Gastrocnemius medialis (tissue), 4 donors: ENCODE data around the gene PFDN1. TPM values are rescaled to one million over a fixed set of nuclear protein-coding genes. Genes with fewer than 3 reads are reported as not detected.

Experiments
- ATAC-seq, 2 donors: fragments of 150-250 bp; one replicate each; pipeline ENCODE4 v1.9.1; 2016
- DNase-seq, 2 donors: peaks; one replicate each; pipeline ENCODE4 v3.0.0-alpha.2; 2019
- H3K27ac ChIP-seq, 4 donors: fragments of 200-600 bp; sonication (generic); 1 replicate in 1 of 4; 2 replicates in 3 of 4; pipeline ENCODE4 v1.5.1; 2016 to 2018; ENCODE audit warnings: mild to moderate bottlenecking in 2 of 4, moderate library complexity in 1 of 4
- H3K27me3 ChIP-seq, 3 donors: fragments of 200-600 bp; sonication (generic) in 2 of 3; 1 replicate in 1 of 3; 2 replicates in 2 of 3; pipeline versions ENCODE4 v1.5.1 to v1.6.0; 2016 to 2019; ENCODE audit warnings: mild to moderate bottlenecking in 1 of 3, moderate library complexity in 1 of 3
- H3K36me3 ChIP-seq, 2 donors: fragments of 200-600 bp; sonication (generic) in 1 of 2; one replicate each; pipeline ENCODE4 v1.5.1; 2017 to 2018
- H3K4me1 ChIP-seq, 2 donors: fragments of 200-600 bp; sonication (generic) in 1 of 2; one replicate each; pipeline ENCODE4 v1.5.1; 2016 to 2017; ENCODE audit warnings: mild to moderate bottlenecking in 2 of 2
- H3K4me3 ChIP-seq, 4 donors: fragments of 200-600 bp; sonication (generic) in 3 of 4; 1 replicate in 1 of 4; 2 replicates in 3 of 4; pipeline ENCODE4 v1.5.1; 2016 to 2019; ENCODE audit warnings: mild to moderate bottlenecking in 2 of 4
- H3K9me3 ChIP-seq, 3 donors: fragments of 200-600 bp; sonication (generic) in 2 of 3; 1 replicate in 1 of 3; 2 replicates in 2 of 3; pipeline ENCODE4 v1.5.1; 2016 to 2019
- CTCF ChIP-seq, 5 experiments: fragments of 450-650 bp in 3 of 5; fragments of 200-600 bp in 2 of 5; sonication (generic) in 2 of 5; IDR thresholded peaks in 4 of 5; conservative IDR thresholded peaks in 1 of 5; 1 replicate in 4 of 5; 2 replicates in 1 of 5; pipeline ENCODE4 v1.5.1; 2016 to 2019; ENCODE audit warnings: antibody characterized with exemption in 5 of 5, mild to moderate bottlenecking in 3 of 5, moderate library complexity in 3 of 5
- POLR2A ChIP-seq, 2 donors: fragments of 450-650 bp; IDR thresholded peaks; one replicate each; pipeline ENCODE4 v1.6.1; 2017; ENCODE audit warnings: antibody characterized with exemption in 2 of 2, mild to moderate bottlenecking in 2 of 2, moderate library complexity in 2 of 2
- in situ Hi-C, 4 donors: fragments of 200-750 bp; cut with MboI; loops; one replicate each; pipeline versions ENCODE4 v1.15.0 to v1.8.0; 2017; ENCODE audit warnings: low sequenced_read_pairs in 4 of 4
- intact Hi-C: fragments of 100-400 bp; cut with DNase I; formaldehyde crosslinking; loops from one replicate; pipeline ENCODE4 v1.15.1; 2023; ENCODE audit warnings: low total_unique reads
- total RNA-seq, 4 donors: library from RNA; depleted of rRNA; stranded (reverse); fragments of >200 nt; gene quantifications; one replicate each; pipeline versions ENCODE4 v1.1.0 to v1.2.3, GENCODE V29; 2016

The PFDN1 gene
- total RNA-seq, 4 donors from 2014 or later, result 47.9 to 81.0 (median 77.9) TPM

GRCh38 chr5:140293091-140293848 is 9.6 kb downstream of the PFDN1 start:
- no peak for ATAC-seq
- Histone ChIP-seq H3K27me3 (no peaks in the 10 kb centered on the region), H3K9me3 (no peaks in the 10 kb centered on the region), H3K27ac (peak overlapping the region; percentile 77 to 88 (median 80)), H3K36me3 (no peaks in the 10 kb centered on the region), H3K4me1 (peaks cover 80 to 87% of the 10 kb centered on the region in 2 donors), H3K4me3 (no peak overlapping the region)
- in situ Hi-C loops, result no loop called here
- intact Hi-C loops, result loop anchor here (2.0 kb wide), 2 partner anchors 30 to 54 kb away; partner anchors contain the start of gene HBEGF
- DNase-seq, result no peak
- TF ChIP-seq CTCF (IDR thresholded peaks at IDR 0.05 in 4 of 5, conservative IDR thresholded peaks at IDR 0.05 in 1 of 5) (no peak), POLR2A (IDR thresholded peaks at IDR 0.05) (no peak)

- in situ Hi-C loops, result no loop called here
- intact Hi-C loops, result loop anchor here (2.0 kb wide), 2 partner anchors 30 to 54 kb away; partner anchors contain the start of gene HBEGF
- Histone ChIP-seq H3K36me3 (no peaks in the 10 kb centered on the region), H3K4me1 (peaks cover 77 to 85% of the 10 kb centered on the region in 2 donors), H3K9me3 (no peaks in the 10 kb centered on the region), H3K4me3 (no peak overlapping the region), H3K27ac (peak overlapping the region; percentile 77 to 88 (median 80)), H3K27me3 (no peaks in the 10 kb centered on the region)
- no peak for TF ChIP-seq CTCF (IDR thresholded peaks at IDR 0.05 in 4 of 5, conservative IDR thresholded peaks at IDR 0.05 in 1 of 5)
- peak in 1 of 2 donors; percentile 10 for TF ChIP-seq POLR2A (IDR thresholded peaks at IDR 0.05)
- DNase-seq (no peak), ATAC-seq (peak; percentile 40 to 79)
Measured at GRCh38 chr5:140292212-140293036, 10.5 kb downstream of the PFDN1 start.

GRCh38 chr5:140287801-140288521 is 14.9 kb downstream of the PFDN1 start:
- no peaks in the 10 kb centered on the region for H3K27me3 ChIP-seq
- no peak for DNase-seq
- in situ Hi-C loops, result no loop called here

More at GRCh38 chr5:140287801-140288521, 14.9 kb downstream of the PFDN1 start:
- no peak for ATAC-seq
- Histone ChIP-seq H3K4me3 (no peak overlapping the region), H3K36me3 (no peaks in the 10 kb centered on the region), H3K27ac (peak overlapping the region in 3 of 4 donors; percentile 20 to 47 (median 37)), H3K9me3 (no peaks in the 10 kb centered on the region), H3K4me1 (peaks cover 55 to 67% of the 10 kb centered on the region in 2 donors)
- TF ChIP-seq CTCF (IDR thresholded peaks at IDR 0.05 in 4 of 5, conservative IDR thresholded peaks at IDR 0.05 in 1 of 5) (no peak), POLR2A (IDR thresholded peaks at IDR 0.05) (no peak)
- intact Hi-C loops, result no loop called here
